AG04449 (cell line): ENCODE data around the gene APBA2.
A peak's percentile ranks its signal among the peaks of the same experiment; 100 is the strongest.

ENCODE experiments used
- CTCF ChIA-PET: fragments of 350-600 bp; formaldehyde crosslinking; extraction: SDS; loops from one replicate; lab custom pipeline; 2021; ENCODE audit warnings: antibody characterized with exemption; lab: Yijun Ruan, JAX
- POLR2A ChIA-PET: fragments of 400-600, 350-600 bp; formaldehyde crosslinking; extraction: SDS; loops from one replicate; lab custom pipeline; 2020; ENCODE audit warnings: antibody characterized with exemption, inconsistent platforms; lab: Yijun Ruan, JAX
- DNase-seq: peaks from one replicate; pipeline ENCODE4 v3.0.0-alpha.2; 2010; ENCODE audit warnings: low read depth, low spot score
- H3K4me3 ChIP-seq: 2 replicates; pipeline ENCODE4 v1.5.1; 2011; ENCODE audit warnings: low read depth, mild to moderate bottlenecking, control low read depth, low read length
- TF ChIP-seq, protein P1 (sequence below): IDR thresholded peaks from one replicate; pipeline ENCODE4 v1.5.1; 2011; ENCODE audit warnings: mild to moderate bottlenecking, moderate library complexity, low read length, control low read depth, inconsistent platforms; ENCODE audit not compliant: insufficient read depth; ENCODE audit errors: missing control alignments

Gene APBA2

GRCh38 chr15:28987337-28987736, 101.6 kb downstream of the APBA2 start:
- no peak for DNase-seq
- no peak overlapping the region for H3K4me3 ChIP-seq
- CTCF ChIA-PET: no interaction called here
- TF ChIP-seq, protein P1, sequence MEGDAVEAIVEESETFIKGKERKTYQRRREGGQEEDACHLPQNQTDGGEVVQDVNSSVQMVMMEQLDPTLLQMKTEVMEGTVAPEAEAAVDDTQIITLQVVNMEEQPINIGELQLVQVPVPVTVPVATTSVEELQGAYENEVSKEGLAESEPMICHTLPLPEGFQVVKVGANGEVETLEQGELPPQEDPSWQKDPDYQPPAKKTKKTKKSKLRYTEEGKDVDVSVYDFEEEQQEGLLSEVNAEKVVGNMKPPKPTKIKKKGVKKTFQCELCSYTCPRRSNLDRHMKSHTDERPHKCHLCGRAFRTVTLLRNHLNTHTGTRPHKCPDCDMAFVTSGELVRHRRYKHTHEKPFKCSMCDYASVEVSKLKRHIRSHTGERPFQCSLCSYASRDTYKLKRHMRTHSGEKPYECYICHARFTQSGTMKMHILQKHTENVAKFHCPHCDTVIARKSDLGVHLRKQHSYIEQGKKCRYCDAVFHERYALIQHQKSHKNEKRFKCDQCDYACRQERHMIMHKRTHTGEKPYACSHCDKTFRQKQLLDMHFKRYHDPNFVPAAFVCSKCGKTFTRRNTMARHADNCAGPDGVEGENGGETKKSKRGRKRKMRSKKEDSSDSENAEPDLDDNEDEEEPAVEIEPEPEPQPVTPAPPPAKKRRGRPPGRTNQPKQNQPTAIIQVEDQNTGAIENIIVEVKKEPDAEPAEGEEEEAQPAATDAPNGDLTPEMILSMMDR: no peak
- POLR2A ChIA-PET: no interaction called here

GRCh38 chr15:28989239-28989830, 103.6 kb downstream of the APBA2 start:
- H3K4me3 ChIP-seq: no peak overlapping the region
- TF ChIP-seq, protein P1: peak; percentile 25
- ChIA-PET CTCF (interaction anchor here (1.0 to 2.4 kb wide), 4 partner anchors 9 to 14 kb away, joined by 3 to 9 read pairs (median 4); no protein-coding TSS in a partner anchor), POLR2A (no interaction called here)
- no peak for DNase-seq

DNA sequence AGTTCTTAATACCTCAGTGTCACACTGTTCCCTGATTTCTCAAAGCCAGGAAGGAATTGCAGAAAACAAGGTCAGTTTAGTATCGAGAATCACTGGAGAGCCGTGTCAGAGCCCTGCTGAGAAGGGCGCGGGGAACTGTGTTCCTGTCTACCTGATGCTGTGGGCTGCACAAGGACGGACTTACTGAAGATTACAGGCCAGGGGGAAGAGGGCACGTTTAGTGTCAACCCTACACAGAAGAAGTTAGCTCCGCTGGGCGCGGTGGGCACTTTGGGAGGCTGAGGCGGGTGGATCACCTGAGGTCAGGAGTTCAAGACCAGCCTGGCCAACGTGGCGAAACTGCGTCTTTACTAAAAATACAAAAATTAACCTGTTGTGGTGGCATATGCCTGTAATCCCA, 104.1 kb downstream of the APBA2 start:
- no peak overlapping the region for H3K4me3 ChIP-seq
- ChIA-PET CTCF (interaction anchor here (0.7 to 2.4 kb wide), 4 partner anchors 9 to 18 kb away, joined by 3 to 9 read pairs (median 4); no protein-coding TSS in a partner anchor), POLR2A (no interaction called here)
- TF ChIP-seq, protein P1: no peak
- no peak for DNase-seq

- TF ChIP-seq, protein P1: no peak
- POLR2A ChIA-PET: no interaction called here
- CTCF ChIA-PET: interaction anchor here (0.7 to 2.4 kb wide), 3 partner anchors 8 to 18 kb away, joined by 3 to 9 read pairs (median 3); no protein-coding TSS in a partner anchor
- H3K4me3 ChIP-seq: no peak overlapping the region
- DNase-seq: no peak
Observed at GRCh38 chr15:28990390-28990789, 104.6 kb downstream of the APBA2 start.

- DNase-seq: no peak
- no peak overlapping the region for H3K4me3 ChIP-seq
- ChIA-PET POLR2A (no interaction called here), CTCF (interaction anchor here (2.4 kb wide), 1 partner anchor 16 kb away, joined by 9 read pairs; no protein-coding TSS in a partner anchor)
- TF ChIP-seq, protein P1: no peak
Observed at GRCh38 chr15:28991236-28992171, 105.7 kb downstream of the APBA2 start.
